C4-2B (cell line): ENCODE data around the gene FBXL17.

ENCODE experiments used
- CTCF ChIP-seq: fragments of 450-650 bp; conservative IDR thresholded peaks from 2 replicates; pipeline ENCODE4 v1.5.1; 2017; ENCODE audit warnings: mild to moderate bottlenecking
- ZFX ChIP-seq: fragments of 450-650 bp; IDR thresholded peaks from 2 replicates; pipeline ENCODE4 v1.6.1; 2017

DNA sequence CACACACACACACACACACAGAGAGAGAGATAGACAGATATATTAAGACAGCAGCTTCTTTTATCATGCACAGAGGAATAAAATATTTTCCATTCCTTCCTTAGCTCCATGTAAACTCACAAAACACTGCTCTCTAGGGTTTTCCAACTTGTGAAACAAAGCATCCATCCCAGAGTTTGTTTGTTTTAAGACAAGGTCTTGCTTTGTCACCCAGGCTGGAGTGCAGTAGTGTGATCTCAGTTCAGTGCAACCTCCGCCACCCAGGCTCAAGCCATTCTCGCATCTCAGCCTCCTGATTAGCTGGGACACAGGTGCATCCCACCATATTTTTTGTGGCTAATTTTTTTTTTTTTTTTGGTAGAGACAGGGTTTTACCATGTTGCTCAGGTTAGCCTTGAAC, 298.7 kb downstream of the FBXL17 start:
- TF ChIP-seq CTCF (no peak), ZFX (no peak)
